Upper lobe of right lung (tissue), 1 donor: ENCODE measurements around the gene PRKN. TPM values are rescaled to one million over a fixed set of nuclear protein-coding genes. Genes with fewer than 3 reads are reported as not detected.

ENCODE experiments used
- ATAC-seq: fragments of 200-7000 bp; cut with Tn5 transposase; one replicate; pipeline ENCODE4 v1.9.1; 2020; ENCODE audit warnings: mild to moderate bottlenecking, moderate library complexity
- DNase-seq: peaks from one replicate; pipeline ENCODE4 v3.0.0-alpha.2; 2020
- H3K27ac ChIP-seq: fragments of 200-600 bp; one replicate; pipeline ENCODE4 v1.8.0; 2022
- H3K27me3 ChIP-seq: fragments of 200-600 bp; one replicate; pipeline ENCODE4 v1.8.0; 2022; ENCODE audit warnings: mild to moderate bottlenecking
- H3K36me3 ChIP-seq: fragments of 200-600 bp; one replicate; pipeline ENCODE4 v1.8.0; 2022
- H3K4me1 ChIP-seq: fragments of 200-600 bp; one replicate; pipeline ENCODE4 v1.8.0; 2022
- H3K4me3 ChIP-seq: fragments of 200-600 bp; one replicate; pipeline ENCODE4 v1.8.0; 2022; ENCODE audit warnings: mild to moderate bottlenecking
- H3K9me3 ChIP-seq: fragments of 200-600 bp; one replicate; pipeline ENCODE4 v1.8.0; 2022
- CTCF ChIP-seq: fragments of 200-600 bp; IDR thresholded peaks from one replicate; pipeline ENCODE4 v1.8.0; 2022; ENCODE audit warnings: antibody characterized with exemption
- intact Hi-C: fragments of 100-400 bp; cut with DNase I; formaldehyde crosslinking; loops from one replicate; pipeline ENCODE4 v1.11.0; 2022
- total RNA-seq: library from RNA; stranded (reverse); fragmentation: NEBNext Ultra II Directional; extraction: Animal tissue kit (Norgen Biotek cat#: 25700); gene quantifications from one replicate; pipeline ENCODE4 v1.2.1, GENCODE V29; 2021
- donor health status: DM: no; HTN: yes; CAD: no; lungs with severe emphysema.

The PRKN gene
- total RNA-seq, 1 donor from 2014 or later: 2.7 TPM

- no peaks in the 10 kb centered on the region for H3K4me1 ChIP-seq
- no peak for TF ChIP-seq CTCF
- ATAC-seq (no peak), DNase-seq (no peak)
- H3K4me3 ChIP-seq: no peak overlapping the region
- no peaks in the 10 kb centered on the region for H3K9me3 ChIP-seq
- H3K27me3 ChIP-seq: no peaks in the 10 kb centered on the region
- intact Hi-C loops: no loop called here
- H3K27ac ChIP-seq: no peak overlapping the region
- no peaks in the 10 kb centered on the region for H3K36me3 ChIP-seq
Measured at GRCh38 chr6:161671117-161671516, 1056.4 kb downstream of the PRKN start.

DNA sequence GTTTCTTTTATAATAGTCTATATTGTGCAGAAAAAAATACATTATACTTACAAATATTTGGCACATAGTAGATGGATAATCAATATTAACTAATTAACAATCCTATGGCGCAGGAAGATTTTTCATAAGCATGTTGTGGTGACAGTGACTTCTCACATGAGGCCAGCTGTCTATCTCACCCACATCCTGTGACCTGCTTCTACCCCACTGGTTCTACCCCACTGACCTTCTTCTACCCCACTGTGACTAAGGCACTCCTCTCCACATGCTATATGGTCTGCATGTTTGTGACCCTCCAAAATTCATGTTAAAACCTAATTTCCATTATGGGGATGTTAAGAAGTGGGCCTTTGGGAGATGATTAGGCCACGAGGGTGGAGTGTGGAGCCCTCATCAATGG is 1058.9 kb downstream of the PRKN start:
- Histone ChIP-seq H3K4me3 (no peak overlapping the region), H3K4me1 (no peaks in the 10 kb centered on the region), H3K27ac (no peak overlapping the region), H3K36me3 (no peaks in the 10 kb centered on the region), H3K27me3 (no peaks in the 10 kb centered on the region), H3K9me3 (no peaks in the 10 kb centered on the region)
- TF ChIP-seq CTCF: no peak
- DNase-seq: no peak
- intact Hi-C loops: no loop called here
- no peak for ATAC-seq

DNA sequence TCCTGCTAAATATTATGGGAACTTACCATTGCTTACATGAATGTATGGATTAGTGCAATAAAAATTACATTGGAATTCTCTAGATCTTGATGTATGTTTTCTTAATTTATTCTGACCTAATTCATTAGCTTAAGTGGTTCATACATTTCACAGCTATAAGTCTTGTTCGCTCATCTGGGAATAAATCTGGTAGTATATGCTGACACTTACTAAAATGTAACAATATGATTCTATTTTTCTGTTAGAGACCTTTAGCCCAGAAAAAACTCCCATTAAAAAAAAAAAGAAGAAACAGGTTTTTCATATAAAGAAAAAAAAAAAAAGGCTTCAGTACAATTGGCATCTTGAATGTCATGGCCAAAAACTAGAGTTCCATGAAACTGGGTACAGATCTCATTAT is 1059.6 kb downstream of the PRKN start:
- H3K36me3 ChIP-seq: no peaks in the 10 kb centered on the region
- no peak for ATAC-seq
- no peak overlapping the region for H3K27ac ChIP-seq
- H3K4me3 ChIP-seq: no peak overlapping the region
- no peaks in the 10 kb centered on the region for H3K9me3 ChIP-seq
- no peaks in the 10 kb centered on the region for H3K27me3 ChIP-seq
- DNase-seq: no peak
- intact Hi-C loops: no loop called here
- H3K4me1 ChIP-seq: no peaks in the 10 kb centered on the region
- TF ChIP-seq CTCF: no peak

GRCh38 chr6:161663682-161664081 is 1063.9 kb downstream of the PRKN start:
- H3K9me3 ChIP-seq: no peaks in the 10 kb centered on the region
- intact Hi-C loops: no loop called here
- ATAC-seq (no peak), DNase-seq (no peak)
- no peak for TF ChIP-seq CTCF
- H3K4me3 ChIP-seq: no peak overlapping the region
- H3K4me1 ChIP-seq: no peaks in the 10 kb centered on the region
- no peak overlapping the region for H3K27ac ChIP-seq
- no peaks in the 10 kb centered on the region for H3K36me3 ChIP-seq
- H3K27me3 ChIP-seq: no peaks in the 10 kb centered on the region

DNA sequence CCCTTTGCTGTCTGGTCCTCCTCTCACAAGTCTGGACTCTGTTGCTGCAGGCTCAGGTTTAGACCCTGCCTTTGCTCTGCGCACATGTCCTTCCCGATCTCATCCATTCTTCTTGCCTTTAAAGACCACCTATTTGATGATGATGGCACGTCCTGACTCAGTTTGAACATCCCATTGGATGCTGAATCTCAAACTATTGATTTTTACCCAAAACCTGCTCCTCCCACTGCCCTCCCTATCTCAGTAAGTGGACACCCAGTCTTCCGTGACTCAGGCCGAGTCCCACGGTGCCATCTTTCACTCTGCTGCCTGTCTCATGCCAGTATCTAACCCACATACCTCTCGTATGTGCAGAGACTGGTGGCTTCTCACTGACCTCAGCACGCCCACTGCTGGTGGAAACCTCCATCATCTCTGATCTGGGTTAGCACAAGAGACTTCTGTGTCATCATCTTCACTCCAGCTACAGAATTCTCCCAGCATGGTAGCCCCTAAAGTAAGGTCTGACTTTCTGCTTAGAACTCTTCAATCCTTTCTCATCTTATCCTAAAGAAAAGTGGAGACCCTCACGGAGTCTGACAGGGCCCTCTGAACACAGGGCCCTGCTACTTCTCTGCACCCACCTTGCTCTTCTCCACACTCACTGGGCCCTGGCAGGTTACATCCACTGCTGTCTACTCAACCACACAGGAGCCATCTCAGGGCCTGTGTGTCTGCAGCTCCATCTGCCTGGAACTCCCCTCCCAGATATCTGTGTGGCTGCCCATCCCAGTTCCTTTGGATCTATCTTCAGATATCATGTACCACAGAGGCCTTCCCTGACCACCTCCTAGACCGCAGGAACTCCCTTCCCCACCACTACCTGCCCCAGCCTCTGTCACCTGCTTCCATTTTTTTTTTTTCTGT is 1066.6 kb downstream of the PRKN start:
- no peaks in the 10 kb centered on the region for H3K36me3 ChIP-seq
- no peaks in the 10 kb centered on the region for H3K4me1 ChIP-seq
- no peaks in the 10 kb centered on the region for H3K27me3 ChIP-seq
- DNase-seq (no peak), ATAC-seq (no peak)
- no peaks in the 10 kb centered on the region for H3K9me3 ChIP-seq
- TF ChIP-seq CTCF: no peak
- intact Hi-C loops: no loop called here
- H3K27ac ChIP-seq: no peak overlapping the region
- no peak overlapping the region for H3K4me3 ChIP-seq
